Measurements from ENCODE around the gene HOXA10. TPM values are rescaled to one million over a fixed set of nuclear protein-coding genes. Genes with fewer than 3 reads are reported as not detected.

The HOXA10 gene
- total RNA-seq, 1 experiment from 2014 or later, result 23.0 TPM

DNA sequence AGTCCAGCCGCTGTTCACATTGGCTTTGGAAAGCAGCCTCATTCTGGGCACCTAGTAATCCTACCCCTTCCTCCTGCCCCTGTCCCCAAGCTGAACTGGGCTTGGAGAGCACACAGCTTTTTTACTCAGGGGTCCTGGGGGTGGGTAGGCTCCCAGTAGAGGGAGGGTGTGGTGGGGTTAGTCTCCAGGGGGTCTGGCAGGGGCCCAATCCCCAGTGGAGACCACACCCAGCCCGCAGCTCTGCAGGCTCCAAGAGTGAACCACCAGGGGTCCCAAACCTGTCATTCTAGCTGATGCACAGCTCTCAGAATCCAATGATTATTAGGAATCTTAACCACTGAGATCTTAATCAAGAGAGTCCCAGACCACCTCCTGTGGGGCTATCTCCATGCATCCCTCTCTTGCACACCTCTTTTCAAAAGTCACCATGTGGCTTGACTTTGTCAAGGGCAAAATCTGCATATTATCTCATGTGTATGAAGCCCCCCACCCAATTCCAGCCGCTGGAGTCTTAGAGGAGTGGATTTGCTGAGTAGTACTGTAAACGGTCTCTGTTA lies 8.2 kb upstream of the HOXA10 start:
- in situ Hi-C loops (cut with HindIII; ENCODE audit: low sequenced_read_pairs), result no loop called here

GRCh38 chr7:27181795-27182275 lies 7.7 kb upstream of the HOXA10 start:
- DNase-seq (ENCODE audit: low spot score), result no peak
- in situ Hi-C loops (cut with HindIII; ENCODE audit: low sequenced_read_pairs), result no loop called here

More for the DNA sequence above, 8.2 kb upstream of the HOXA10 start:
- no peak for DNase-seq (ENCODE audit: low spot score)

- in situ Hi-C loops (cut with HindIII; ENCODE audit: low sequenced_read_pairs), result no loop called here
- DNase-seq (ENCODE audit: low spot score), result no peak
Observed at GRCh38 chr7:27180431-27181420, 6.6 kb upstream of the HOXA10 start.

GRCh38 chr7:27179503-27180430 lies 5.6 kb upstream of the HOXA10 start:
- in situ Hi-C loops (cut with HindIII; ENCODE audit: low sequenced_read_pairs), result no loop called here
- peak; percentile 40 for DNase-seq (ENCODE audit: low spot score)

GRCh38 chr7:27179030-27179429 lies 4.9 kb upstream of the HOXA10 start:
- DNase-seq (ENCODE audit: low spot score), result no peak
- in situ Hi-C loops (cut with HindIII; ENCODE audit: low sequenced_read_pairs), result no loop called here

- no peak for DNase-seq (ENCODE audit: low spot score)
Observed at GRCh38 chr7:27178366-27178765, 4.2 kb upstream of the HOXA10 start.

GRCh38 chr7:27177795-27178320 lies 3.7 kb upstream of the HOXA10 start:
- in situ Hi-C loops (cut with HindIII; ENCODE audit: low sequenced_read_pairs), result no loop called here
- DNase-seq (ENCODE audit: low spot score), result no peak

More at GRCh38 chr7:27178366-27178765, 4.2 kb upstream of the HOXA10 start:
- in situ Hi-C loops (cut with HindIII; ENCODE audit: low sequenced_read_pairs), result no loop called here

DNA sequence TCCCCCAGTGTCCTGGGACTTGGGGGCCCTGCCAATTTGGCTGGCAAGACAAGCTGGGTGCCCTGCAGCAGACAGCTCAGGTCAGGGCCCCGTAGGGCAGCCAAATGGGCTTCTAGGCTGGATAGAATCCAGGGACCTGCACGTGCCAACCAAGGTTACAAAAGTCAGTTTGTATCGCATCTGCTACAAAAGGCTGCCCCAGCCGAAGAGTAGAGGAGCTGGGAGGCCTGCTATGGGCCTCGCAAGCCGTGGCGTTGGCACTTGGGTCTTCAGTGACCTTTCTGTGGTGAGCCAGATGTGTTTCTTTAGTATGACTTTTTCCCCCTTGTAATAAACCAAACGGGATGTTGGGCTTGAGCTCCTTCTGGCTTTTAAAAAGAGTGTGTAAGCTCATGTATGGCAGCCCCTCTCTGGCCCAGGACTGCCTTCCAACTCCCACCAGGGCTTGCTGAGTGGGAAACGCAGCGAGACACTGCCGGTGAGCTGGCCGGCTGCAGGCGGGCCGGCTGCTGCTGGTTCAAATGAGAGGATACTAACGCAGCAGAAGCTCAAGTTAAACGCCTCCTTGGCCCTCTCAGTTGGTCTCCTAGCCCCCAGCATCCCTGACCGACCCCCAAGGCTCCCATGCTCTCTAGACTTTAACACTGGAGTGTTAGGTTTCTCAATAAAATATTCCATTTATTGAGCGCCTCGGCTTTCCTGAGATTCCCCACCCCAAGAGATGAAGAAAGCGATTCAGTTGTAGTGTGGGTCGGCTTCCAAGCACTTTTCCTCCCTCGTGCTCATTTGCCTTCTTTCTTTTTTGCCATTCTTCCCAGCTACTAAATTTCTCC lies 3.1 kb upstream of the HOXA10 start:
- no peak for DNase-seq (ENCODE audit: low spot score)
- in situ Hi-C loops (cut with HindIII; ENCODE audit: low sequenced_read_pairs), result no loop called here

DNA sequence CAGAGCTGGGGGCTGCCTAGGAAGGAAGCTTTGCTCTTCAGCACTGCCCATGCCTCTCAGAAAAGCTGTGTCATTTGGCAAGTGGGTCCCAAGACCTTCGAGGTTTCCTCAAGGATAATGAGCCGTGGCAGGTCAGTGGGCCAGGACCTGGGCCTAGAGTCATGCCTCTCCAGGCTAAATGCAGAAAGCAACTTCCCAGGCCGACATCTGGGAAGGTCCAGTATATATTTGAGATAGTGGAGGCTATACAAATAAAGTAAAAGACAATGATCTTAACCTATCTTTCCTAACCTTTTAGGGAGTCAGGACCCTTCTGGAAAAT lies 2.4 kb upstream of the HOXA10 start:
- DNase-seq (ENCODE audit: low spot score), result no peak
- in situ Hi-C loops (cut with HindIII; ENCODE audit: low sequenced_read_pairs), result no loop called here

GRCh38 chr7:27175626-27176523 lies 1.8 kb upstream of the HOXA10 start:
- in situ Hi-C loops (cut with HindIII; ENCODE audit: low sequenced_read_pairs), result no loop called here
- no peak for DNase-seq (ENCODE audit: low spot score)

- DNase-seq (ENCODE audit: low spot score), result peak; percentile 44
- in situ Hi-C loops (cut with HindIII; ENCODE audit: low sequenced_read_pairs), result no loop called here
Observed at GRCh38 chr7:27174874-27175625, 930 bp upstream of the HOXA10 start.

DNA sequence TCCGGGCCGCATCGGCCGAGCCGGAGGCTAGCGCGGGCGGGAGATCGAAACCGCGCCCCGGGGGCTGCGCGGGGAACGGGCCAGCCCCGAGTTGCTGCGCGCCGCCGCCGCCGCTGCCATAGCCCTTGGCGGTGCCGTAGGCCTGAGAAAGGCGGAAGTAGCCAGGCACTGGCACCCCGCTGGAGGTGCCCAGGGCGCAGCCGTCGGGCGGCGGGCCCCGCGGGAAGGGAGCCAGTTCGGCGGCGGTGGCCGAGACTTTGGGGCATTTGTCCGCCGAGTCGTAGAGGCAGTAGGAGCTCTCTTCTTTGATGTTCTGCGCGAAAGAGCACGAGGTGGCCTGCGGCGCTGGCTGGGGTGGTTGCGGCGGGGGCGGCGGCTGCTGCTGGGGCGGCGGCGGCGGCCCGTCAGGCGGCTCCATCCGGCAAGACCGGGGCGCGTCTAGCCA lies 587 bp downstream of the HOXA10 start:
- in situ Hi-C loops (cut with HindIII; ENCODE audit: low sequenced_read_pairs), result no loop called here
- no peak for DNase-seq (ENCODE audit: low spot score)

DNA sequence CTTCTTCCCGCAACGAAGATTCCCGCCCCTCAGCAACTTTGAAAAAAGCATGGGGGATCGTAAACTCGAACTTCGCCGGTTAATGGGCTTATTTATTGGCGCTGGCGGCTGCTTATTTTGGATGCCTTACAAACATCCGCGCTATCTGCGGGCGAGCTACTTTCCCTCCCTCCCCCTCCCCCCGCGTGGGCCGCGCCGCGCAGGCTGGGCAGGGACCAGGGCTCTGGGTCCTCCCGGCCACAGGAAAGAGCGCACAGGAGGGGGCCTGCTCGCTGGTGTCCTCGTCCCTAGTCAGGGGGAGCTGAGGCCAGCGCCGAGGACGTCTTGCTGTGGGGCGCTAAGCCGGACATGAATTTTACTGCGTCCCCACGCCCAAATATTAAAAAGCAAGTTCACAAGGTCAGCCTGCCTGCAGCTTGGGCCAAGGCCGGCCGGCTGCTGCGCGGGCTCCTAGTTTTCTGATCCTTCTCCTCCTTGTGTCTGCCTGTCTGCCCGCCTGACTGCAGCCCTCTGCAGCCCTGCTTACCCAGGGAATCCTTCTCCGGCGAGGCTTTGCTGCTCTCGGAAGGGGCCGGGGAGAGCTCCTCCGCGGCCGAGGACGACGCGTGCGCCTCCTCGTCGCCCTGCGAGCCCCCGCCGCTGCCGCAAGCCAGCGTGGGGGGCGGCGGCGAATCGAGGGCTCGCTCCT lies 1.2 kb downstream of the HOXA10 start:
- in situ Hi-C loops (cut with HindIII; ENCODE audit: low sequenced_read_pairs), result no loop called here
- DNase-seq (ENCODE audit: low spot score), result no peak

GRCh38 chr7:27172315-27172774 lies 1.8 kb downstream of the HOXA10 start:
- in situ Hi-C loops (cut with HindIII; ENCODE audit: low sequenced_read_pairs), result no loop called here
- DNase-seq (ENCODE audit: low spot score), result no peak

GRCh38 chr7:27171637-27172314 lies 2.3 kb downstream of the HOXA10 start:
- in situ Hi-C loops (cut with HindIII; ENCODE audit: low sequenced_read_pairs), result no loop called here
- DNase-seq (ENCODE audit: low spot score), result no peak

DNA sequence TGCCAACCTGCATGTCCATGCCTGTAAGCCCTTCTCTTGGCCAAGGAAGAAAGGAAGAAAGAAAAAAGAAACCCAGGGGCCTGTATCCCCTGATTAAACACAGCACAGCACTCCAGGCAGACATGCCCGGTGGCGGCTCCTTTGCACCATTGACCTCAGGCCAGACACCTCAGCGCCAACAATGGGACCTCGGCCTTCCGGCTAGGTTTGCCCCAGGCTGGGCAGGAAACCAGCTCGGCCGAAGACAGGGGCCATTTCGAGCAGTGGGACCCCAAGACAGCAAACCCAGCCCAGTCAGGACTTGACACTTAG lies 2.8 kb downstream of the HOXA10 start:
- no peak for DNase-seq (ENCODE audit: low spot score)
- in situ Hi-C loops (cut with HindIII; ENCODE audit: low sequenced_read_pairs), result no loop called here

All from G401 (cell line).